ES-I3 (cell line): ENCODE results near the gene WDR54.

ENCODE experiments used
- H3K36me3 ChIP-seq: 2 replicates; pipeline ENCODE4 v1.6.1; 2013; ENCODE audit warnings: mild to moderate bottlenecking, low read length, control low read depth, moderate library complexity; ENCODE audit not compliant: insufficient read depth
- H3K4me1 ChIP-seq: 2 replicates; pipeline ENCODE4 v1.6.1; 2013; ENCODE audit warnings: mild to moderate bottlenecking, control low read depth, low read length; ENCODE audit not compliant: insufficient read depth
- H3K9ac ChIP-seq: 2 replicates; pipeline ENCODE4 v1.6.1; 2013; ENCODE audit warnings: low read depth, mild to moderate bottlenecking, low read length, moderate library complexity
- H3K9me3 ChIP-seq: 2 replicates; pipeline ENCODE4 v1.6.1; 2013; ENCODE audit warnings: mild to moderate bottlenecking, low read length, moderate library complexity; ENCODE audit not compliant: control insufficient read depth, insufficient read depth

The WDR54 gene

GRCh38 chr2:74421221-74421870, at the start of gene WDR54, which contains the start of gene C2orf81:
Gene WDR54 (plus strand): TSS chr2:74421730. CDS start chr2:74422154, 424 bp downstream.
Gene C2orf81 (minus strand): TSS chr2:74421619. CDS start chr2:74421560, 59 bp downstream.
- no peaks in the 10 kb centered on the region for H3K9me3 ChIP-seq
- H3K36me3 ChIP-seq = no peaks in the 10 kb centered on the region
- H3K9ac ChIP-seq = peak within 1 kb of the TSS; percentile 86
- no peaks in the 10 kb centered on the region for H3K4me1 ChIP-seq

GRCh38 chr2:74372674-74373073, 48.9 kb upstream of the WDR54 start:
- H3K9ac ChIP-seq = no peak overlapping the region
- peaks cover 12% of the 10 kb centered on the region for H3K36me3 ChIP-seq

GRCh38 chr2:74373221-74373676, 48.3 kb upstream of the WDR54 start:
- H3K36me3 ChIP-seq = peaks cover 12% of the 10 kb centered on the region
- no peaks in the 10 kb centered on the region for H3K9me3 ChIP-seq
- H3K9ac ChIP-seq = no peak overlapping the region; the same call in 1 of the 2 replicates
- peaks cover 15% of the 10 kb centered on the region for H3K4me1 ChIP-seq

More at GRCh38 chr2:74372674-74373073, 48.9 kb upstream of the WDR54 start:
- H3K9me3 ChIP-seq = no peaks in the 10 kb centered on the region
- H3K4me1 ChIP-seq = peaks cover 15% of the 10 kb centered on the region

GRCh38 chr2:74373985-74374384, 47.5 kb upstream of the WDR54 start:
- H3K9me3 ChIP-seq = no peaks in the 10 kb centered on the region
- peaks cover 18% of the 10 kb centered on the region for H3K4me1 ChIP-seq
- peaks cover 6% of the 10 kb centered on the region for H3K36me3 ChIP-seq
- H3K9ac ChIP-seq = peak overlapping the region; percentile 41

- Histone ChIP-seq H3K9me3 (no peaks in the 10 kb centered on the region), H3K36me3 (peaks cover 6% of the 10 kb centered on the region), H3K4me1 (peaks cover 18% of the 10 kb centered on the region), H3K9ac (peak overlapping the region; percentile 41)
Measured at GRCh38 chr2:74374509-74375205, 46.9 kb upstream of the WDR54 start.

GRCh38 chr2:74375838-74376237, 45.7 kb upstream of the WDR54 start:
- Histone ChIP-seq H3K4me1 (peaks cover 24% of the 10 kb centered on the region), H3K9me3 (no peaks in the 10 kb centered on the region), H3K36me3 (peaks cover 6% of the 10 kb centered on the region; the same call in 1 of the 2 replicates), H3K9ac (no peak overlapping the region)

- H3K9ac ChIP-seq = no peak overlapping the region
Measured at GRCh38 chr2:74378007-74378406, 43.5 kb upstream of the WDR54 start.

GRCh38 chr2:74379851-74380789, 41.4 kb upstream of the WDR54 start, which contains the start of gene DCTN1:
Gene DCTN1 (minus strand): TSS chr2:74380311. CDS start chr2:74380037, 274 bp downstream.
- Histone ChIP-seq H3K9ac (peak within 1 kb of the TSS; percentile 37; the same call in 1 of the 2 replicates), H3K4me1 (peaks cover 9% of the 10 kb centered on the region; the same call in 1 of the 2 replicates), H3K36me3 (peaks cover 10% of the 10 kb centered on the region), H3K9me3 (no peaks in the 10 kb centered on the region)

More at GRCh38 chr2:74378007-74378406, 43.5 kb upstream of the WDR54 start:
- peaks cover 6% of the 10 kb centered on the region; the same call in 1 of the 2 replicates for H3K36me3 ChIP-seq
- peaks cover 21% of the 10 kb centered on the region for H3K4me1 ChIP-seq
- H3K9me3 ChIP-seq = no peaks in the 10 kb centered on the region

GRCh38 chr2:74381751-74382150, 39.8 kb upstream of the WDR54 start:
- Histone ChIP-seq H3K9me3 (no peaks in the 10 kb centered on the region), H3K9ac (no peak overlapping the region), H3K36me3 (peaks cover 13% of the 10 kb centered on the region), H3K4me1 (peaks cover 9% of the 10 kb centered on the region; the same call in 1 of the 2 replicates)

GRCh38 chr2:74383254-74383653, 38.3 kb upstream of the WDR54 start:
- H3K36me3 ChIP-seq = peaks cover 7% of the 10 kb centered on the region
- no peak overlapping the region for H3K9ac ChIP-seq
- no peaks in the 10 kb centered on the region for H3K9me3 ChIP-seq
- H3K4me1 ChIP-seq = peaks cover 9% of the 10 kb centered on the region; the same call in 1 of the 2 replicates

- Histone ChIP-seq H3K36me3 (peaks cover 7% of the 10 kb centered on the region), H3K4me1 (peaks cover 6% of the 10 kb centered on the region; the same call in 1 of the 2 replicates), H3K9ac (no peak overlapping the region), H3K9me3 (no peaks in the 10 kb centered on the region)
Measured at GRCh38 chr2:74384051-74384450, 37.5 kb upstream of the WDR54 start.

GRCh38 chr2:74385396-74385795, 36.1 kb upstream of the WDR54 start:
- H3K36me3 ChIP-seq = peaks cover 7% of the 10 kb centered on the region
- peaks cover 7% of the 10 kb centered on the region; the same call in 1 of the 2 replicates for H3K4me1 ChIP-seq
- no peak overlapping the region for H3K9ac ChIP-seq
- no peaks in the 10 kb centered on the region for H3K9me3 ChIP-seq

GRCh38 chr2:74387346-74387745, 34.2 kb upstream of the WDR54 start:
- H3K9ac ChIP-seq = no peak overlapping the region
- peaks cover 7% of the 10 kb centered on the region for H3K36me3 ChIP-seq
- H3K4me1 ChIP-seq = 0 out of 2 replicates have a peak, but pooled peaks cover 7% of the 10 kb centered on the region
- H3K9me3 ChIP-seq = no peaks in the 10 kb centered on the region
